PFSK-1 (cell line): Measurements from ENCODE around the gene PRAME.

ENCODE experiments used
- FOXP2 ChIP-seq: optimal IDR thresholded peaks from 2 replicates; pipeline ENCODE3; 2011; ENCODE audit warnings: borderline replicate concordance, control low read depth, inconsistent platforms; ENCODE audit not compliant: insufficient read depth; ENCODE audit errors: extremely low read length, extremely low read depth
- POLR2AphosphoS5 ChIP-seq: IDR thresholded peaks from 2 replicates; pipeline ENCODE4 v1.6.1; 2012; ENCODE audit warnings: low read depth, mild to moderate bottlenecking, control low read depth, low read length, moderate library complexity
- REST ChIP-seq, 2 experiments: IDR thresholded peaks; 2 replicates each; pipeline versions ENCODE4 v1.6.1 to v1.8.0; 2011 to 2012; ENCODE audit warnings: low read depth in 2 of 2, low read length in 2 of 2, control low read depth in 1 of 2, inconsistent platforms in 1 of 2, mild to moderate bottlenecking in 1 of 2, moderate library complexity in 1 of 2; ENCODE audit not compliant: insufficient read depth in 1 of 2
- SIN3A ChIP-seq: IDR thresholded peaks from 2 replicates; pipeline ENCODE4 v1.6.1; 2012; ENCODE audit warnings: mild to moderate bottlenecking, low read length, moderate library complexity, borderline replicate concordance; ENCODE audit not compliant: insufficient read depth
- TAF1 ChIP-seq: IDR thresholded peaks from 2 replicates; pipeline ENCODE4 v1.6.1; 2012; ENCODE audit warnings: low read length, control low read depth, borderline replicate concordance; ENCODE audit not compliant: insufficient read depth

Gene PRAME

GRCh38 chr22:22591348-22592299 lies 32.6 kb upstream of the PRAME start:
- TF ChIP-seq FOXP2 (no peak), SIN3A (no peak), REST (IDR thresholded peaks at IDR 0.05; ENCODE audit: insufficient read depth in 1 of 2, low read depth in 2 of 2, low read length in 2 of 2) (no peak), POLR2AphosphoS5 (no peak), TAF1 (no peak)

- TF ChIP-seq SIN3A, result no peak
These were observed 31.2 kb upstream of the PRAME start for GRCh38 chr22:22590136-22590891.

- no peak for TF ChIP-seq SIN3A
- TF ChIP-seq TAF1, result no peak
- TF ChIP-seq REST (IDR thresholded peaks at IDR 0.05; ENCODE audit: insufficient read depth in 1 of 2, low read depth in 2 of 2, low read length in 2 of 2), result no peak
- TF ChIP-seq FOXP2, result no peak
- no peak for TF ChIP-seq POLR2AphosphoS5
These were observed 29.6 kb upstream of the PRAME start for GRCh38 chr22:22588485-22589164.

- TF ChIP-seq POLR2AphosphoS5 (no peak), FOXP2 (no peak), TAF1 (no peak), SIN3A (no peak), REST (IDR thresholded peaks at IDR 0.05; ENCODE audit: insufficient read depth in 1 of 2, low read depth in 2 of 2, low read length in 2 of 2) (no peak)
These were observed 28.6 kb upstream of the PRAME start for GRCh38 chr22:22587577-22588188.

GRCh38 chr22:22584722-22585121 lies 25.7 kb upstream of the PRAME start:
- TF ChIP-seq FOXP2, result no peak
- no peak for TF ChIP-seq POLR2AphosphoS5
- TF ChIP-seq REST (IDR thresholded peaks at IDR 0.05; ENCODE audit: insufficient read depth in 1 of 2, low read depth in 2 of 2, low read length in 2 of 2), result no peak
- no peak for TF ChIP-seq TAF1
- TF ChIP-seq SIN3A, result no peak
